ENCODE measurements around the gene BCAS4.

The BCAS4 gene

GRCh38 chr20:50837532-50838321 is 42.9 kb downstream of the BCAS4 start:
- no peak for DNase-seq
- Histone ChIP-seq H3K27ac (ENCODE audit: low read length) (no peak overlapping the region), H3K4me2 (ENCODE audit: insufficient read depth, low read length) (no peak overlapping the region), H3K27me3 (ENCODE audit: insufficient read depth, low read length, poor library complexity) (peaks cover 13% of the 10 kb centered on the region), H3K4me1 (ENCODE audit: insufficient read depth, low read length) (no peaks in the 10 kb centered on the region), H2AFZ (ENCODE audit: low read depth, low read length) (no peak overlapping the region), H3K36me3 (ENCODE audit: insufficient read depth, low read length) (no peaks in the 10 kb centered on the region), H3K9me3 (ENCODE audit: insufficient read depth, low read length, severe bottlenecking) (no peaks in the 10 kb centered on the region), H3K4me3 (ENCODE audit: low read depth in 1 of 2, low read length in 2 of 2) (no peak overlapping the region), H4K20me1 (ENCODE audit: insufficient read depth, low read length) (0 out of 2 replicates have a peak, but pooled peaks cover 3% of the 10 kb centered on the region), H3K79me2 (ENCODE audit: insufficient read depth, low read length) (no peaks in the 10 kb centered on the region), H3K9ac (ENCODE audit: low read depth, low read length) (no peak overlapping the region)
- no peak for ATAC-seq (ENCODE audit: insufficient read depth, low read depth)
- TF ChIP-seq EZH2 (IDR thresholded peaks at IDR 0.05; ENCODE audit: borderline replicate concordance, low read depth, low read length, severe bottlenecking): no peak

DNA sequence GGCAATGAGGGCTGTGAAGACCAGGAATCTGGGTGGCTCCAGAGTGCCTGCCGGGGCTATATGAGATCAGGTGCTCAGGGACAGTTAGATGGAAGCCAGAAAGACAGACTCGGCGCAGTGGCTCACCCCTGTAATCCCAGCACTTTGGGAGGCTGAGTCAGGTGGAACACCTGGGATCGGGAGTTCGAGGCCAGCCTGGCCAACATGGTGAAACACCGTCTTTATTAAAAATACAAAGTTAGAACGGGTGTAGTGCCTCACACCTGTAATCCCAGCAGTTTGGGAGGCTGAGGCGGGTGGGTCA is 43.4 kb downstream of the BCAS4 start:
- H3K27ac ChIP-seq (ENCODE audit: low read length): no peak overlapping the region
- H3K4me2 ChIP-seq (ENCODE audit: insufficient read depth, low read length): no peak overlapping the region
- no peak for DNase-seq
- no peaks in the 10 kb centered on the region for H4K20me1 ChIP-seq (ENCODE audit: insufficient read depth, low read length)
- TF ChIP-seq, protein P1, sequence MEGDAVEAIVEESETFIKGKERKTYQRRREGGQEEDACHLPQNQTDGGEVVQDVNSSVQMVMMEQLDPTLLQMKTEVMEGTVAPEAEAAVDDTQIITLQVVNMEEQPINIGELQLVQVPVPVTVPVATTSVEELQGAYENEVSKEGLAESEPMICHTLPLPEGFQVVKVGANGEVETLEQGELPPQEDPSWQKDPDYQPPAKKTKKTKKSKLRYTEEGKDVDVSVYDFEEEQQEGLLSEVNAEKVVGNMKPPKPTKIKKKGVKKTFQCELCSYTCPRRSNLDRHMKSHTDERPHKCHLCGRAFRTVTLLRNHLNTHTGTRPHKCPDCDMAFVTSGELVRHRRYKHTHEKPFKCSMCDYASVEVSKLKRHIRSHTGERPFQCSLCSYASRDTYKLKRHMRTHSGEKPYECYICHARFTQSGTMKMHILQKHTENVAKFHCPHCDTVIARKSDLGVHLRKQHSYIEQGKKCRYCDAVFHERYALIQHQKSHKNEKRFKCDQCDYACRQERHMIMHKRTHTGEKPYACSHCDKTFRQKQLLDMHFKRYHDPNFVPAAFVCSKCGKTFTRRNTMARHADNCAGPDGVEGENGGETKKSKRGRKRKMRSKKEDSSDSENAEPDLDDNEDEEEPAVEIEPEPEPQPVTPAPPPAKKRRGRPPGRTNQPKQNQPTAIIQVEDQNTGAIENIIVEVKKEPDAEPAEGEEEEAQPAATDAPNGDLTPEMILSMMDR (IDR thresholded peaks at IDR 0.05; ENCODE audit: borderline replicate concordance, extremely low read depth, low read length, poor library complexity, severe bottlenecking): no peak
- no peak for TF ChIP-seq EZH2 (IDR thresholded peaks at IDR 0.05; ENCODE audit: borderline replicate concordance, low read depth, low read length, severe bottlenecking)
- no peaks in the 10 kb centered on the region for H3K4me1 ChIP-seq (ENCODE audit: insufficient read depth, low read length)
- peaks cover 8% of the 10 kb centered on the region for H3K27me3 ChIP-seq (ENCODE audit: insufficient read depth, low read length, poor library complexity)
- H3K9ac ChIP-seq (ENCODE audit: low read depth, low read length): no peak overlapping the region
- no peaks in the 10 kb centered on the region for H3K79me2 ChIP-seq (ENCODE audit: insufficient read depth, low read length)
- H3K4me3 ChIP-seq (ENCODE audit: low read depth in 1 of 2, low read length in 2 of 2): no peak overlapping the region
- no peak overlapping the region for H2AFZ ChIP-seq (ENCODE audit: low read depth, low read length)
- H3K9me3 ChIP-seq (ENCODE audit: insufficient read depth, low read length, severe bottlenecking): no peaks in the 10 kb centered on the region
- ATAC-seq (ENCODE audit: insufficient read depth, low read depth): no peak
- H3K36me3 ChIP-seq (ENCODE audit: insufficient read depth, low read length): no peaks in the 10 kb centered on the region

DNA sequence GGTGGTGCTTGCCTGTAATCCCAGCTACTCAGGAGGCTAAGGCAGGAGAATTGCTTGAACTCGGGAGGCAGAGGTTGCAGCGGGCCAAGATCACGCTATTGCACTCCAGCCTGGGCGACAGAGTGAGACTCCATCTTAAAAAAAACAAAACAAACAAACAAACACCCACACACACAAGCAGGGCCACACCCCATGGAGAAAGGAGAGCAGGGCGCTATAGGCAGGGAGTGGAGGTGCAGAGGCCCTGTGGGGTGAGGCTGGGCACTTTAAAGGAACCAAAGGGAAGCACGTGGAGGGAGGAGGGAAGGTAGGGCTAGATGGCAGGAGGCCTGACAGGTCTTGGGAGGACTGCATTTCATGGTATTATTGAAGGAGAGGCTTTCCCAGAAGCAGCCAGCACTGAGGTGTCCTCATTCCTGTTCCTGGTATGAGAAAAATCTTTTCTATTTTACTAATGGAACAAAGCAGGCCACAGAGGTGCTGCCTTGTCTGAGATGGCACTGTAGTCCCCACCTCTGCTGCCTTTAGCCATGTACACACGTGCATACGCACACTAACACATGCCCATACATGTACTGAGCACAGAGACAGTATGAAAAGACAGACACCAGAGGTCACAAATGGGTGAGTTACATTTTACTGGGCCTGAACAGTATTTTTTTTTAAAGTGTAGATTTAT is 44.0 kb downstream of the BCAS4 start:
- Histone ChIP-seq H3K79me2 (ENCODE audit: insufficient read depth, low read length) (no peaks in the 10 kb centered on the region), H3K9ac (ENCODE audit: low read depth, low read length) (no peak overlapping the region), H3K4me1 (ENCODE audit: insufficient read depth, low read length) (no peaks in the 10 kb centered on the region), H3K9me3 (ENCODE audit: insufficient read depth, low read length, severe bottlenecking) (no peaks in the 10 kb centered on the region), H3K4me2 (ENCODE audit: insufficient read depth, low read length) (no peak overlapping the region), H2AFZ (ENCODE audit: low read depth, low read length) (no peak overlapping the region), H3K36me3 (ENCODE audit: insufficient read depth, low read length) (no peaks in the 10 kb centered on the region), H3K27ac (ENCODE audit: low read length) (no peak overlapping the region), H3K27me3 (ENCODE audit: insufficient read depth, low read length, poor library complexity) (peaks cover 3% of the 10 kb centered on the region), H4K20me1 (ENCODE audit: insufficient read depth, low read length) (no peaks in the 10 kb centered on the region), H3K4me3 (ENCODE audit: low read depth in 1 of 2, low read length in 2 of 2) (no peak overlapping the region)
- TF ChIP-seq, protein P1 (IDR thresholded peaks at IDR 0.05; ENCODE audit: borderline replicate concordance, extremely low read depth, low read length, poor library complexity, severe bottlenecking): no peak
- no peak for TF ChIP-seq EZH2 (IDR thresholded peaks at IDR 0.05; ENCODE audit: borderline replicate concordance, low read depth, low read length, severe bottlenecking)
- ATAC-seq (ENCODE audit: insufficient read depth, low read depth) (no peak), DNase-seq (no peak)

GRCh38 chr20:50842821-50843220 is 48.0 kb downstream of the BCAS4 start:
- no peak for ATAC-seq (ENCODE audit: insufficient read depth, low read depth)
- no peak overlapping the region for H3K4me2 ChIP-seq (ENCODE audit: insufficient read depth, low read length)
- H3K27ac ChIP-seq (ENCODE audit: low read length): no peak overlapping the region

More at GRCh38 chr20:50842821-50843220, 48.0 kb downstream of the BCAS4 start:
- no peak overlapping the region for H3K4me3 ChIP-seq (ENCODE audit: low read depth in 1 of 2, low read length in 2 of 2)
- H3K79me2 ChIP-seq (ENCODE audit: insufficient read depth, low read length): no peaks in the 10 kb centered on the region
- H3K4me1 ChIP-seq (ENCODE audit: insufficient read depth, low read length): no peaks in the 10 kb centered on the region
- no peaks in the 10 kb centered on the region for H3K36me3 ChIP-seq (ENCODE audit: insufficient read depth, low read length)
- H4K20me1 ChIP-seq (ENCODE audit: insufficient read depth, low read length): 0 out of 2 replicates have a peak, but pooled peaks cover 5% of the 10 kb centered on the region
- no peaks in the 10 kb centered on the region for H3K9me3 ChIP-seq (ENCODE audit: insufficient read depth, low read length, severe bottlenecking)
- H2AFZ ChIP-seq (ENCODE audit: low read depth, low read length): no peak overlapping the region
- H3K27me3 ChIP-seq (ENCODE audit: insufficient read depth, low read length, poor library complexity): peaks cover 3% of the 10 kb centered on the region
- no peak overlapping the region for H3K9ac ChIP-seq (ENCODE audit: low read depth, low read length)
- TF ChIP-seq EZH2 (IDR thresholded peaks at IDR 0.05; ENCODE audit: borderline replicate concordance, low read depth, low read length, severe bottlenecking): no peak
- TF ChIP-seq, protein P1 (IDR thresholded peaks at IDR 0.05; ENCODE audit: borderline replicate concordance, extremely low read depth, low read length, poor library complexity, severe bottlenecking): no peak
- DNase-seq: no peak

Data from DND-41 (cell line).